ENCODE data around the gene PTRH2.
"Not testable (repeated sequence)": the region's sequence is repeated elsewhere in the genome, so short reads cannot be mapped to it uniquely, and the experiment has no call there.

PTRH2 gene

GRCh38 chr17:59669411-59669810 is 37.8 kb downstream of the PTRH2 start:
- DNase-seq (ENCODE audit: low read depth in 2 of 2), result no peak

GRCh38 chr17:59668816-59669215 is 38.4 kb downstream of the PTRH2 start:
- DNase-seq (ENCODE audit: low read depth in 2 of 2), result no peak

GRCh38 chr17:59666235-59666634 is 41.0 kb downstream of the PTRH2 start:
- DNase-seq (ENCODE audit: low read depth in 2 of 2), result no peak

GRCh38 chr17:59656624-59657023 is 50.6 kb downstream of the PTRH2 start:
- not testable (repeated sequence) for DNase-seq (ENCODE audit: low read depth in 2 of 2)

- DNase-seq (ENCODE audit: low read depth in 2 of 2), result no peak
These were observed 55.1 kb downstream of the PTRH2 start for GRCh38 chr17:59652119-59652518.

- DNase-seq (ENCODE audit: low read depth in 2 of 2), result no peak
These were observed 55.9 kb downstream of the PTRH2 start for GRCh38 chr17:59651346-59651745.

- DNase-seq (ENCODE audit: low read depth in 2 of 2), result no peak
These were observed 56.6 kb downstream of the PTRH2 start for GRCh38 chr17:59650642-59651041.

- DNase-seq (ENCODE audit: low read depth in 2 of 2), result no peak
These were observed 57.3 kb downstream of the PTRH2 start for GRCh38 chr17:59649886-59650285.
